ENCODE data around the gene MAP4K2. TPM values are rescaled to one million over a fixed set of nuclear protein-coding genes. Genes with fewer than 3 reads are reported as not detected.

Gene MAP4K2
- total and polyA plus RNA-seq, 7 donors: 9.0 to 23.5 (median 13.6) TPM

DNA sequence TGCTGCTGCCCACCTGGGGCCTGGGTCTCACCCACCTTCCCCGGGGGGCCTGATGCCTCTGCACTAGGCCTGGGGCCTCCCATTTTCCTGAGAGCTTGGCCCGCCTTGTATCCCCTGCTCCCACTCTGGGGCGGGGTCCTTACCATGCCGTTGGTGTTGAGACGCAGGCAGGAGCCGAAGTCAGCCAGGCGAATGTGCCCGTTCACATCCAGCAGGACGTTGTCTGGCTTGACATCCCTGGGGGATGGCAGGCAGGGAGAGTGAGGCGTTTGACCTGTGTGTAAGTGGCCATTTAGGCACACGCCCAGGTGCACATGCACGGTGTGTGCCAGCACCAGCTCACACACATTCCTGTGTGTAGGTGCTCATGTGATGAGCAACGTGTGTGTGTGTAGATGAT, 36.3 kb upstream of the MAP4K2 start:
- no peak overlapping the region for H3K4me3 ChIP-seq
- no peaks in the 10 kb centered on the region for H3K9me3 ChIP-seq
- no peaks in the 10 kb centered on the region for H3K36me3 ChIP-seq
- 85 to 91% methylated on average over 13 of the region's 13 CpGs for WGBS, 2 donors
- no peak overlapping the region for H3K27ac ChIP-seq
- H3K4me1 ChIP-seq: peaks cover 0 to 5% (median 0%) of the 10 kb centered on the region in 4 donors
- TF ChIP-seq, protein P1, sequence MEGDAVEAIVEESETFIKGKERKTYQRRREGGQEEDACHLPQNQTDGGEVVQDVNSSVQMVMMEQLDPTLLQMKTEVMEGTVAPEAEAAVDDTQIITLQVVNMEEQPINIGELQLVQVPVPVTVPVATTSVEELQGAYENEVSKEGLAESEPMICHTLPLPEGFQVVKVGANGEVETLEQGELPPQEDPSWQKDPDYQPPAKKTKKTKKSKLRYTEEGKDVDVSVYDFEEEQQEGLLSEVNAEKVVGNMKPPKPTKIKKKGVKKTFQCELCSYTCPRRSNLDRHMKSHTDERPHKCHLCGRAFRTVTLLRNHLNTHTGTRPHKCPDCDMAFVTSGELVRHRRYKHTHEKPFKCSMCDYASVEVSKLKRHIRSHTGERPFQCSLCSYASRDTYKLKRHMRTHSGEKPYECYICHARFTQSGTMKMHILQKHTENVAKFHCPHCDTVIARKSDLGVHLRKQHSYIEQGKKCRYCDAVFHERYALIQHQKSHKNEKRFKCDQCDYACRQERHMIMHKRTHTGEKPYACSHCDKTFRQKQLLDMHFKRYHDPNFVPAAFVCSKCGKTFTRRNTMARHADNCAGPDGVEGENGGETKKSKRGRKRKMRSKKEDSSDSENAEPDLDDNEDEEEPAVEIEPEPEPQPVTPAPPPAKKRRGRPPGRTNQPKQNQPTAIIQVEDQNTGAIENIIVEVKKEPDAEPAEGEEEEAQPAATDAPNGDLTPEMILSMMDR (IDR thresholded peaks at IDR 0.05): no peak
- intact Hi-C loops (cut with DNase I): no loop called here
- DNase-seq: no peak
- H3K27me3 ChIP-seq: peaks cover 0 to under 1% (median 0%) of the 10 kb centered on the region in 3 donors

DNA sequence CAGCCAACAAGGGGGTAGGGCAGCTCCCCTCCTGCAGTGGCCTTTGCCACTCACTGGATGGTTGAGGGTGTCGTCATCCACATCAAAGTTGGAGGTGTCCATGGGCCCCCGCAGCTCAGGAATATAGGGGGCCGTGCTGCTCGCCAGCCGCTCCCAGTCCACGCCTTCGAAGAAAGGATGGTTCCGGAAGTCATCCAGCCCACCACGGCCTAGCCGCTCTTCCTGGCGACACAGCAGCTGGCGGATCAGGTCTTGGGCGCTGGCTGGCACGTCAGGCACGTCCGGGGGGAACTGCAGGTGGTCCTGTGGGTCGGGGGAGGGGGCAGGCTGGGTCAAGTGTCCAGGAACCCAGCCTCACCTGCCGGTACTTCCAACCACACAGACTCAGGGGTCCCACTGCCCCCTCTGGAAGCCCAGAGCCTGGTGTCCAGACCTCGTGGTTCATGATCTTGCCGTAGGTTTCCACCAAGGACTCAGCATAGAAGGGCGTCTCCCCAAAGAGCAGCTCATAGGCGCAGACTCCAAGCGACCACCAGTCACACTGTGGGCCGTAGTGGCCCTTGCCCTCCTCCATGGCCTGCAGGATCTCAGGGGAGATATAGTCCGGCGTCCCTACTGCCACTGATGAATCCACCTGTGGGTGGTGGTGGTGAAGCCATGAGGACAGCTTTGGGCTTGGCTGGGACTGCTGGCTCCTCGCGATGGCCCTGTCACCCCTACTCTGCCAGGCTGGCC, 35.8 kb upstream of the MAP4K2 start:
- intact Hi-C loops (cut with DNase I): no loop called here
- no peaks in the 10 kb centered on the region for H3K27me3 ChIP-seq
- no peak for DNase-seq
- no peak overlapping the region for H3K27ac ChIP-seq
- H3K4me1 ChIP-seq: no peaks in the 10 kb centered on the region
- WGBS, 2 donors: 94 to 95% methylated on average over 28 of the region's 28 CpGs
- no peaks in the 10 kb centered on the region for H3K36me3 ChIP-seq
- H3K4me3 ChIP-seq: no peak overlapping the region
- no peaks in the 10 kb centered on the region for H3K9me3 ChIP-seq
- TF ChIP-seq POLR2A (IDR thresholded peaks at IDR 0.05) (no peak), EP300 (IDR thresholded peaks at IDR 0.05) (no peak), POLR2AphosphoS5 (IDR thresholded peaks at IDR 0.05) (no peak)
- TF ChIP-seq, protein P1 (IDR thresholded peaks at IDR 0.05): no peak

DNA sequence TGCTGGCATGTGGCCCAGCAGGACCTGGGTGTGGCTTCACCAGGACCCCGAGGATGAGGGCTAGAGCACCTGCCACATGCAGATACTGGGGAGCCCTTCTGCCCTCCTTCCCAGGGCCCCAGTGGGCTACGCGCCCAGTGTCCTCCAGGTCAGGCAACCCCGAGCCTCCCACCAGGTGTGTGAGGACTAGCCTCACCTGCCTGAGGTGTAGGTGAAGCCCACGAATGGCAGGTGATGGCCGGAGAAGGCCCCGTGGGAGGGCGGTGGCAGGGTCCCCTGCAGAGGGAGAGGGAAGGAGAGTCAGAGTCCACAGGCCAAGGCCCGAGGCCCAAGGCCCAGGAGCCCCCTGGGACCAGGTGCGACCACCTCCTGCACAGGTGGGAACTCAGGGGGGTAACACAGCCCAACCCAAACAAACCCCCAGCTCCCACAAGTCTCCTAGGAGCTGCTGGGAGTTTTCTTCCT, 34.9 kb upstream of the MAP4K2 start:
- Histone ChIP-seq H3K27me3 (no peaks in the 10 kb centered on the region), H3K9me3 (no peaks in the 10 kb centered on the region), H3K27ac (no peak overlapping the region), H3K36me3 (no peaks in the 10 kb centered on the region), H3K4me3 (no peak overlapping the region), H3K4me1 (no peaks in the 10 kb centered on the region)
- DNase-seq: no peak
- intact Hi-C loops (cut with DNase I): no loop called here
- WGBS, 2 donors: 87 to 90% methylated on average over 10 of the region's 10 CpGs
- no peak for TF ChIP-seq EP300 (IDR thresholded peaks at IDR 0.05)
- no peak for TF ChIP-seq POLR2A (IDR thresholded peaks at IDR 0.05)
- TF ChIP-seq POLR2AphosphoS5 (IDR thresholded peaks at IDR 0.05): no peak
- TF ChIP-seq, protein P1 (IDR thresholded peaks at IDR 0.05): no peak

DNA sequence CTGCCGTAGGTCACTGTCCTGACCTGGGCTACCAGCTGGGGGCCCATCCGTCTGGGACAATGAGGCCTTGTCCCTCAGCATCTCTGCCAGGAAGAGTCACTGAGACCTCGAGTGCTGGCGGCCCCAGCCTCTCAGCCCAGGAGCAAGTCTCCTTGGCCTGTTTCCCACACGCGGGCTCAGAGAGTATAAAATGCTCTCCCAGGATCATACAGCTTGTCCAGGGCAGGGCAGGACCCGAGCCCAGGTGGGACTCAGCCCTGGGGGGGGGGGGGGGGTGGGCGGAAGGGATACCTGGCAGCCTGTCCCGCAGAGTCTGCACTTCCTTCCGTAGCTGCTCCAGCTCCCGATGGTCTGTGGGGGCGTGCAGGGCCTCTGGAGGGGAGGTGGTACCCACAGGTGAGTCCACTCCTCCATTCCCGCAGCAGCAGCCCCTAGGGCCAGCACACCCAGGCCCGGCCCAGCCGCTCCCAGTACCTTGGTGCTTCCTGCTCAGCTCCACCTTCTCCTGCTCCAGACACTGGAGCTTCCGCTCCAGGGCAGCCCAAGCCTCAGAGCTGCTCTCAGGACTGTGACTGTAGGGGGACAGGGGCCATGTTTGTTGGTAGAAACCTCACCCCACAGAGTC, 33.5 kb upstream of the MAP4K2 start:
- Histone ChIP-seq H3K9me3 (no peaks in the 10 kb centered on the region), H3K4me1 (no peaks in the 10 kb centered on the region), H3K36me3 (no peaks in the 10 kb centered on the region), H3K4me3 (no peak overlapping the region), H3K27ac (no peak overlapping the region), H3K27me3 (no peaks in the 10 kb centered on the region)
- no peak for TF ChIP-seq EP300 (IDR thresholded peaks at IDR 0.05)
- TF ChIP-seq, protein P1 (IDR thresholded peaks at IDR 0.05): no peak
- TF ChIP-seq POLR2AphosphoS5 (IDR thresholded peaks at IDR 0.05): no peak
- TF ChIP-seq POLR2A (IDR thresholded peaks at IDR 0.05): no peak
- 84 to 91% methylated on average over 16 of the region's 16 CpGs for WGBS, 2 donors
- intact Hi-C loops (cut with DNase I): no loop called here
- no peak for DNase-seq

Data from sigmoid colon (tissue), 7 donors.